MM.1S (cell line): ENCODE measurements around the gene DMBT1.

Experiments used
- DNase-seq: peaks from one replicate; pipeline ENCODE4 v3.0.0-alpha.2; 2015
- H2AFZ ChIP-seq: fragments of 300-600 bp; sonication (generic); 2 replicates; pipeline ENCODE4 v1.6.0; 2016; ENCODE audit warnings: antibody characterized with exemption, low read length
- H3F3A ChIP-seq: fragments of 300-600 bp; sonication (generic); 2 replicates; pipeline ENCODE4 v1.6.1; 2016; ENCODE audit warnings: mild to moderate bottlenecking, antibody characterized with exemption, low read length, moderate library complexity, mixed read lengths; ENCODE audit not compliant: insufficient read depth
- H3K27ac ChIP-seq: fragments of 300-600 bp; sonication (generic); 2 replicates; pipeline ENCODE4 v1.5.1; 2016; ENCODE audit warnings: mild to moderate bottlenecking, low read length
- H3K27me3 ChIP-seq: fragments of 300-600 bp; sonication (generic); replicated peaks from 2 replicates; pipeline ENCODE4 v1.6.0; 2016; ENCODE audit warnings: low read length; ENCODE audit not compliant: insufficient read depth
- H3K36me3 ChIP-seq: fragments of 300-600 bp; sonication (generic); replicated peaks from 2 replicates; pipeline ENCODE4 v1.6.1; 2016; ENCODE audit warnings: mild to moderate bottlenecking, low read length, mixed read lengths; ENCODE audit not compliant: insufficient read depth
- H3K4me1 ChIP-seq: fragments of 300-600 bp; sonication (generic); 2 replicates; pipeline ENCODE4 v1.6.1; 2016; ENCODE audit warnings: low read length, mixed read lengths
- H3K4me2 ChIP-seq: fragments of 300-600 bp; sonication (generic); 2 replicates; pipeline ENCODE4 v1.6.0; 2016; ENCODE audit warnings: low read depth, low read length
- H3K4me3 ChIP-seq: fragments of 300-600 bp; sonication (generic); 2 replicates; pipeline ENCODE4 v1.5.1; 2016; ENCODE audit warnings: low read length, mixed read lengths
- H3K79me2 ChIP-seq: fragments of 300-600 bp; sonication (generic); 2 replicates; pipeline ENCODE4 v1.6.1; 2016; ENCODE audit warnings: mixed run types, low read length, mixed read lengths
- H3K9ac ChIP-seq: fragments of 300-600 bp; sonication (generic); 2 replicates; pipeline ENCODE4 v1.6.1; 2016; ENCODE audit warnings: low read length, mixed read lengths
- H3K9me2 ChIP-seq: fragments of 300-600 bp; sonication (generic); replicated peaks from 2 replicates; pipeline ENCODE4 v1.6.1; 2016; ENCODE audit warnings: mild to moderate bottlenecking, low read length, mixed read lengths; ENCODE audit not compliant: insufficient read depth
- H3K9me3 ChIP-seq: fragments of 300-600 bp; sonication (generic); replicated peaks from 2 replicates; pipeline ENCODE4 v1.6.1; 2016; ENCODE audit warnings: mild to moderate bottlenecking, low read length, mixed read lengths; ENCODE audit not compliant: insufficient read depth
- H4K20me1 ChIP-seq: fragments of 300-600 bp; sonication (generic); 2 replicates; pipeline ENCODE4 v1.6.1; 2016; ENCODE audit warnings: mild to moderate bottlenecking, low read length, moderate library complexity, mixed read lengths; ENCODE audit not compliant: insufficient read depth
- CTCF ChIP-seq: fragments of 300-600 bp; sonication (generic); IDR thresholded peaks from 2 replicates; pipeline ENCODE4 v1.5.1; 2016; ENCODE audit warnings: antibody characterized with exemption, low read length, mixed read lengths
- EZH2 ChIP-seq: fragments of 300-600 bp; sonication (generic); optimal IDR thresholded peaks from 2 replicates; pipeline ENCODE3; 2017; ENCODE audit warnings: low read depth, mild to moderate bottlenecking, antibody characterized with exemption, low read length, mixed read lengths
- EZH2phosphoT487 ChIP-seq: fragments of 300-600 bp; sonication (generic); IDR thresholded peaks from 2 replicates; pipeline ENCODE4 v1.6.1; 2018; ENCODE audit warnings: antibody characterized with exemption, low read length

DMBT1 gene

GRCh38 chr10:122524811-122525210 lies 35.7 kb upstream of the DMBT1 start:
- Histone ChIP-seq H4K20me1 (no peaks in the 10 kb centered on the region), H3K27ac (no peak overlapping the region), H3K9me3 (no peaks in the 10 kb centered on the region), H3K9me2 (no peaks in the 10 kb centered on the region), H3K79me2 (no peaks in the 10 kb centered on the region), H3K27me3 (no peaks in the 10 kb centered on the region), H2AFZ (no peak overlapping the region), H3K4me3 (no peak overlapping the region), H3F3A (no peaks in the 10 kb centered on the region), H3K9ac (no peak overlapping the region), H3K4me2 (no peak overlapping the region), H3K4me1 (no peaks in the 10 kb centered on the region), H3K36me3 (no peaks in the 10 kb centered on the region)
- no peak for DNase-seq
- TF ChIP-seq EZH2phosphoT487 (no peak), CTCF (no peak), EZH2 (no peak)

DNA sequence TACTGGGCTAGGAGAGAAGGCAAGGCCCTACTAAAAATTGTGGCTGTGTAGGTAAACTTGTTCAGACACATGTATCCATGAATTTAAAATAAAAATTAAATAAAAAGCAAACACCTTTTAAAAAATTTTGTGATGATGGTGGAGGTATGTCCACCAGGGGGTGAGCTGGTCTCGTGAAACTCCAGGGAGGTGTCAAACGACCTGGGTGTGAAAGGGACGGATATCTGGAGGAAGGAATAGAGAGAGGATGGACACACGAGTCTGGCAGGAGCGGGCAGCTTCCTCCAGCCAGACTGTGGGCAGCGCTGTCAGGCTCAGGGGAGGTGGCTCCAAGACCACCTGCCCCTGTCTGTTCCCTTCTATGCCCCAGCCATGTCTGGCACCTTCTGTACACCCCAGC lies 34.8 kb upstream of the DMBT1 start:
- Histone ChIP-seq H3K4me1 (no peaks in the 10 kb centered on the region), H4K20me1 (no peaks in the 10 kb centered on the region), H3K4me3 (no peak overlapping the region), H3K9me2 (no peaks in the 10 kb centered on the region), H3K79me2 (no peaks in the 10 kb centered on the region), H2AFZ (no peak overlapping the region), H3K27ac (no peak overlapping the region), H3K36me3 (no peaks in the 10 kb centered on the region), H3K27me3 (no peaks in the 10 kb centered on the region), H3K9me3 (no peaks in the 10 kb centered on the region), H3K4me2 (no peak overlapping the region), H3F3A (no peaks in the 10 kb centered on the region), H3K9ac (no peak overlapping the region)
- TF ChIP-seq EZH2 (no peak), CTCF (no peak), EZH2phosphoT487 (no peak)
- DNase-seq = no peak

- TF ChIP-seq EZH2phosphoT487 = no peak
- TF ChIP-seq CTCF = no peak
- no peak for TF ChIP-seq EZH2
Observed at GRCh38 chr10:122526892-122527291, 33.7 kb upstream of the DMBT1 start.

More at GRCh38 chr10:122526892-122527291, 33.7 kb upstream of the DMBT1 start:
- no peak for DNase-seq
- Histone ChIP-seq H3K4me3 (no peak overlapping the region), H3K27ac (no peak overlapping the region), H3K9ac (no peak overlapping the region), H3K9me2 (no peaks in the 10 kb centered on the region), H3K79me2 (no peaks in the 10 kb centered on the region), H3F3A (no peaks in the 10 kb centered on the region), H3K36me3 (no peaks in the 10 kb centered on the region), H3K27me3 (no peaks in the 10 kb centered on the region), H4K20me1 (no peaks in the 10 kb centered on the region), H3K9me3 (no peaks in the 10 kb centered on the region), H3K4me1 (no peaks in the 10 kb centered on the region), H2AFZ (no peak overlapping the region), H3K4me2 (no peak overlapping the region)
